Left cardiac atrium (tissue), 4 donors: ENCODE measurements around the gene PCDHB9. TPM values are rescaled to one million over a fixed set of nuclear protein-coding genes. Genes with fewer than 3 reads are reported as not detected.
"Not testable (repeated sequence)": the region's sequence is repeated elsewhere in the genome, so short reads cannot be mapped to it uniquely, and the experiment has no call there.

Experiments used
- ATAC-seq, 2 donors: fragments of 200-7000 bp; cut with Tn5 transposase; one replicate each; pipeline ENCODE4 v1.9.1; 2020; ENCODE audit warnings: mild to moderate bottlenecking in 2 of 2, moderate library complexity in 2 of 2
- DNase-seq: peaks from one replicate; pipeline ENCODE4 v3.0.0-alpha.2; 2020
- intact Hi-C, 2 donors: fragments of 100-400 bp; cut with DNase I; formaldehyde crosslinking; loops; one replicate each; pipeline versions ENCODE4 v1.14.1 to v1.15.1; 2022 to 2023
- total RNA-seq, 2 donors: library from RNA; stranded (reverse); fragmentation: NEBNext Ultra II Directional; extraction: Animal tissue kit (Norgen Biotek cat#: 25700); gene quantifications; one replicate each; pipeline ENCODE4 v1.2.1, GENCODE V29; 2021
- donor health status: DM: no; HTN: yes; CAD: no.
- donor health status: DM: no; HTN: yes; CAD: no; lungs with severe emphysema.
- donor health status: DM: yes; HTN: yes; CAD: no.
- donor health status: Dilated cardiomyopathy.

PCDHB9 gene
- total RNA-seq, 2 donors from 2014 or later: 2.5 to 4.3 TPM

GRCh38 chr5:141182248-141182647 lies 4.7 kb upstream of the PCDHB9 start, which contains the start of gene PCDHB16:
Gene PCDHB16, plus strand, starts transcription at chr5:141182387. Its CDS starts 173 bp downstream, at chr5:141182560.
- ATAC-seq (peak; percentile 50 to 73), DNase-seq (no peak)
- intact Hi-C loops: no loop called here

DNA sequence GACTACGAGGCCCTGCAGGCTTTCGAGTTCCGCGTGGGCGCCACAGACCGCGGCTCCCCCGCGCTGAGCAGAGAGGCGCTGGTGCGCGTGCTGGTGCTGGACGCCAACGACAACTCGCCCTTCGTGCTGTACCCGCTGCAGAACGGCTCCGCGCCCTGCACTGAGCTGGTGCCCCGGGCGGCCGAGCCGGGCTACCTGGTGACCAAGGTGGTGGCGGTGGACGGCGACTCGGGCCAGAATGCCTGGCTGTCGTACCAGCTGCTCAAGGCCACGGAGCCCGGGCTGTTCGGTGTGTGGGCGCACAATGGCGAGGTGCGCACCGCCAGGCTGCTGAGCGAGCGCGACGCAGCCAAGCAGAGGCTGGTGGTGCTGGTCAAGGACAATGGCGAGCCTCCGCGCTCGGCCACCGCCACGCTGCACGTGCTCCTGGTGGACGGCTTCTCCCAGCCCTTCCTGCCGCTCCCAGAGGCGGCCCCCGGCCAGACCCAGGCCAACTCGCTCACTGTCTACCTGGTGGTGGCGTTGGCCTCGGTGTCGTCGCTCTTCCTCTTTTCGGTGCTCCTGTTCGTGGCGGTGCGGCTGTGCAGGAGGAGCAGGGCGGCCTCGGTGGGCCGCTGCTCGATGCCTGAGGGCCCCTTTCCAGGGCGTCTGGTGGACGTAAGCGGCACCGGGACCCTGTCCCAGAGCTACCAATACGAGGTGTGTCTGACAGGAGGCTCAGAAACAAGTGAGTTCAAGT lies 2.7 kb upstream of the PCDHB9 start:
- intact Hi-C loops, ATAC-seq, DNase-seq: not testable (repeated sequence)

DNA sequence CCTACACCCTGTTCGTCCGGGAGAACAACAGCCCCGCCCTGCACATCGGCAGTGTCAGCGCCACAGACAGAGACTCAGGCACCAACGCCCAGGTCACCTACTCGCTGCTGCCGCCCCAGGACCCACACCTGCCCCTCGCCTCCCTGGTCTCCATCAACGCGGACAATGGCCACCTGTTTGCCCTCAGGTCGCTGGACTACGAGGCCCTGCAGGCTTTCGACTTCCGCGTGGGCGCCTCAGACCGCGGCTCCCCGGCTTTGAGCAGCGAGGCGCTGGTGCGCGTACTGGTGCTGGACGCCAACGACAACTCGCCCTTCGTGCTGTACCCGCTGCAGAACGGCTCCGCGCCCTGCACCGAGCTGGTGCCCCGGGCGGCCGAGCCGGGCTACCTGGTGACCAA lies 1.7 kb downstream of the PCDHB9 start:
- intact Hi-C loops, ATAC-seq, DNase-seq: not testable (repeated sequence)

GRCh38 chr5:141189131-141189530 lies 2.2 kb downstream of the PCDHB9 start:
- ATAC-seq, DNase-seq, intact Hi-C loops: not testable (repeated sequence)

DNA sequence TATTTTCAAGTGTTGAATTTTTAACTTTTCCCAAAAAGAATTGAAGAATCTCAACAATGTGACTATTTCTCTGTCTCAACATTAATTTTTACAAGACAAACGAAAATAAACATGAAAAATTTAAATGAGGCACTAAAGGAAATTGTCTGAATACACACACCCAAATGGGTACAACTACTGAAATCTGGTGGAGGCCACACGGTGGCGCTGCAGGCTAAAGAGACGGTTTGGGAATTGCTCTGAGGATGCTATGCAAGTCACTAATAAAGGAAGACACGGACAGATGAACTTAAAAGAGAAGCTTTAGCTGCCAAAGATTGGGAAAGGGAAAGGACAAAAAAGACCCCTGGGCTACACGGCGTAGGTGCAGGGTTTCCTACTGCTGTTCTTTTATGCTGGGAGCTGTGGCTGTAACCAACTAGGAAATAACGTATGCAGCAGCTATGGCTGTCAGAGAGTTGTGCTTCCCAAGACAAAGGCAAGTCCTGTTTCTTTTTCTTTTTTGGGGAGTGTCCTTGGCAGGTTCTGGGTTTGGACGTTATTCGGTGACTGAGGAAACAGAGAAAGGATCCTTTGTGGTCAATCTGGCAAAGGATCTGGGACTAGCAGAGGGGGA lies 5.3 kb downstream of the PCDHB9 start, which contains the start of gene PCDHB10:
Gene PCDHB10, plus strand, starts transcription at position 244 of the 616 bp plus-strand sequence. Its CDS starts 200 bp downstream, at position 444.
- DNase-seq: peak; percentile 29
- intact Hi-C loops: no loop called here
- no peak for ATAC-seq

DNA sequence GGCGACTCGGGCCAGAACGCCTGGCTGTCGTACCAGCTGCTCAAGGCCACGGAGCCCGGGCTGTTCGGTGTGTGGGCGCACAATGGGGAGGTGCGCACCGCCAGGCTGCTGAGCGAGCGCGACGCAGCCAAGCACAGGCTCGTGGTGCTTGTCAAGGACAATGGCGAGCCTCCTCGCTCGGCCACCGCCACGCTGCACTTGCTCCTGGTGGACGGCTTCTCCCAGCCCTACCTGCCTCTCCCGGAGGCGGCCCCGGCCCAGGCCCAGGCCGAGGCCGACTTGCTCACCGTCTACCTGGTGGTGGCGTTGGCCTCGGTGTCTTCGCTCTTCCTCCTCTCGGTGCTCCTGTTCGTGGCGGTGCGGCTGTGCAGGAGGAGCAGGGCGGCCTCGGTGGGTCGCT lies 7.4 kb downstream of the PCDHB9 start:
- ATAC-seq, intact Hi-C loops, DNase-seq: not testable (repeated sequence)

DNA sequence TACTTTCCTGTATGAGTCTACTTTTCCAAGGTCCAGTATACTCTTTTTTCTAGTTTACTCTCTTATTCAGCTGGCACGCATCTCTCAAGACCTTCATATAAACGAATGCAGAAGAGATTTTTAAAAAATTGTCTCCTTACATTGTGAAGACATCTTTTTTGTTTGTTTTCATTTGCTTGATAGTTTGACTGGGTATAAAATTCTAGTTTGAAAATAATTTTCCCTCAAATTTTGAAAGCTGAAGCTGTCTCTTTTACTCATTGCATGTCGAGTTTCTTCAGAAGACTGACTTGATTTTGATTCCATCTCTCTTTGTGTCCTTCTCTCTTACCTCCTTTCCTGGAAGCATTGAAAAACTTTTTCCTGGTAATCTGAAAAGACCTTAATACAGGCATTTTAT lies 9.4 kb downstream of the PCDHB9 start:
- DNase-seq: no peak
- intact Hi-C loops: no loop called here
- ATAC-seq: no peak

DNA sequence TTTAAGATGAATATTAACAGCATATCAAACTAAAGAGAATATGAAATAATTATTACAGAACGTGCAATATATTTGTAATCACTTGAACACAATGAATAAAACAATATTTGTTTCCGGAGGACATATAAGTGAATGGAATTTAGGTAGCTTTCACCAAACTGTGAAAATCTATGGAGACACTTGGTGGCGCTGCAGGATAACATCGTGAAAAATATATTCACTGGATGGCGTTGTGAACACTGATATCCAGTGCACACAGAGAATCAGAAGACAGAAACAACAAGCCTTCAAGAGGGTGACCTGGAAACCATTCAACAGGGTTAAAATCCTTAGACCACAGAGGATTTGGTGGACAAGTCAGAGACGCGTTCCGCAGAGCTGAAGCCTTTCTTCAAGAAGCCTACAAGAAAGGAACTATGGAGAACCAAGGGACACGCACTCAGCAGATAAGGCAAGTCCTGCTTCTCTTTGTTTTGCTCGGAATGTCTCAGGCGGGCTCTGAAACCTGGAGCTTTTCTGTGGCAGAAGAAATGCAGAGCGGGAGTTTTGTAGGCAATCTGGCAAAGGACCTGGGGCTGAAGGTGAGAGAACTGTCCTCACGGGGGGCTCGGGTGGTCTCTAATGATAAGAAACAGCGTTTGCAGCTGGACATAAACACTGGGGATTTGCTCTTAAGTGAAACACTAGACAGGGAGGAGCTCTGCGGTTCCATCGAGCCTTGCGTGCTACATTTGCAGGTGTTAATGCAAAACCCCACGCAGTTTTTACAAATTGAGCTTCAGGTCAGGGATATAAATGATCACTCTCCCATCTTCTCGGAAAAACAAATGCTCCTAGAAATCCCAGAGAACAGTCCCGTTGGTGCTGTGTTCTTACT lies 12.6 kb downstream of the PCDHB9 start, which contains the start of gene PCDHB11:
Gene PCDHB11, plus strand, starts transcription at position 269 of the 877 bp plus-strand sequence. Its CDS starts 148 bp downstream, at position 417.
- intact Hi-C loops: loop anchor here in 1 of 2 donors (10.0 kb wide), 1 partner anchor 155 kb away; the partner anchor contains the start of genes PCDHGA4, PCDHGB1 and PCDHGB2
- DNase-seq (no peak), ATAC-seq (no peak)

GRCh38 chr5:141201126-141201525 lies 14.2 kb downstream of the PCDHB9 start:
- ATAC-seq, DNase-seq: not testable (repeated sequence)
- intact Hi-C loops: loop anchor here in 1 of 2 donors (10.0 kb wide), 1 partner anchor 154 kb away; the partner anchor contains the start of genes PCDHGA4, PCDHGB1 and PCDHGB2

GRCh38 chr5:141201646-141202045 lies 14.7 kb downstream of the PCDHB9 start:
- intact Hi-C loops: loop anchor here in 1 of 2 donors (10.0 kb wide), 1 partner anchor 153 kb away; the partner anchor contains the start of genes PCDHGA4, PCDHGB1 and PCDHGB2
- ATAC-seq, DNase-seq: not testable (repeated sequence)

- ATAC-seq: no peak
- DNase-seq: no peak
- intact Hi-C loops: loop anchor here in 1 of 2 donors (10.0 kb wide), 1 partner anchor 146 kb away; the partner anchor contains the start of genes PCDHGA4, PCDHGB1 and PCDHGB2
Observed at GRCh38 chr5:141208478-141208877, 21.5 kb downstream of the PCDHB9 start, which contains the start of gene PCDHB12. Gene PCDHB12, plus strand, starts transcription at chr5:141208719. Its CDS starts 189 bp downstream, at chr5:141208908.

- intact Hi-C loops: loop anchor here in 1 of 2 donors (10.0 kb wide), 1 partner anchor 365 kb away; no protein-coding TSS in a partner anchor
- not testable (repeated sequence) for ATAC-seq, DNase-seq
Observed at GRCh38 chr5:141210281-141210680, 23.3 kb downstream of the PCDHB9 start.

DNA sequence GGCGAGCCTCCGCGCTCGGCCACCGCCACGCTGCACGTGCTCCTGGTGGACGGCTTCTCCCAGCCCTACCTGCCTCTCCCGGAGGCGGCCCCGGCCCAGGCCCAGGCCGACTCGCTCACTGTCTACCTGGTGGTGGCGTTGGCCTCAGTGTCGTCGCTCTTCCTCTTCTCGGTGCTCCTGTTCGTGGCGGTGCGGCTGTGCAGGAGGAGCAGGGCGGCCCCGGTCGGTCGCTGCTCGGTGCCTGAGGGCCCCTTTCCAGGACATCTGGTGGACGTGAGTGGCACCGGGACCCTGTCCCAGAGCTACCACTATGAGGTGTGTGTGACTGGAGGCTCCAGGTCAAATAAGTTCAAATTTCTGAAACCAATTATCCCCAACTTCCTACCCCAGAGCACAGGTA lies 23.9 kb downstream of the PCDHB9 start:
- ATAC-seq, DNase-seq: not testable (repeated sequence)
- intact Hi-C loops: loop anchor here in 1 of 2 donors (10.0 kb wide), 1 partner anchor 364 kb away; no protein-coding TSS in a partner anchor

DNA sequence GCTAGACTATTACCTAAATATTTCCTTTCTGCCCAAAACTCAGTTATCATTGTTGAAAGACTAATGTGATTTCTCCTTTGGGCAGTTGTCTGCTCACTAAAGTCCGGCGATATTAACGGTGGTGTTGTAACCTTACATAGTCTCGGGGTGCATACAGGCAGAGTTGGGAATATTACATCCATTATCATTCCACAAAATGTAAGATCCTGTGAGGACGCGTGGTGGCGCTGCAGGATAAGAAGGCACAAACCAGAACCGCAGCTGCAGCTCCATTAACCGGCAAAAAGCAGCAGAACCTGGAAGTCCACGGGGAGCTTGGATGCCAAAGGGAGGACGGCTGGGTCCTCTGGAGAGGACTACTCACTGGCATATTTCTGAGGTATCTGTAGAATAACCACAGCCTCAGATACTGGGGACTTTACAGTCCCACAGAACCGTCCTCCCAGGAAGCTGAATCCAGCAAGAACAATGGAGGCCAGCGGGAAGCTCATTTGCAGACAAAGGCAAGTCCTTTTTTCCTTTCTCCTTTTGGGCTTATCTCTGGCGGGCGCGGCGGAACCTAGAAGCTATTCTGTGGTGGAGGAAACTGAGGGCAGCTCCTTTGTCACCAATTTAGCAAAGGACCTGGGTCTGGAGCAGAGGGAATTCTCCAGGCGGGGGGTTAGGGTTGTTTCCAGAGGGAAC lies 26.8 kb downstream of the PCDHB9 start, which contains the start of gene PCDHB13:
Gene PCDHB13, plus strand, starts transcription at position 264 of the 684 bp plus-strand sequence. Its CDS starts 205 bp downstream, at position 469.
- intact Hi-C loops: loop anchor here in 1 of 2 donors (10.0 kb wide), 1 partner anchor 361 kb away; no protein-coding TSS in a partner anchor
- ATAC-seq: peak; percentile 75 to 79

GRCh38 chr5:141214583-141214982 lies 27.6 kb downstream of the PCDHB9 start:
- DNase-seq, ATAC-seq: not testable (repeated sequence)
- intact Hi-C loops: loop anchor here in 1 of 2 donors (10.0 kb wide), 1 partner anchor 360 kb away; no protein-coding TSS in a partner anchor

More for the DNA sequence above, 26.8 kb downstream of the PCDHB9 start, which contains the start of gene PCDHB13:
- peak; percentile 73 for DNase-seq

GRCh38 chr5:141215504-141215903 lies 28.5 kb downstream of the PCDHB9 start:
- not testable (repeated sequence) for ATAC-seq, DNase-seq
- intact Hi-C loops: loop anchor here in 1 of 2 donors (10.0 kb wide), 1 partner anchor 359 kb away; no protein-coding TSS in a partner anchor

- ATAC-seq, DNase-seq: not testable (repeated sequence)
- intact Hi-C loops: loop anchor here in 1 of 2 donors (10.0 kb wide), 1 partner anchor 359 kb away; no protein-coding TSS in a partner anchor
Observed at GRCh38 chr5:141216035-141216434, 29.1 kb downstream of the PCDHB9 start.
